Stimulated activated CD8-positive, alpha-beta memory T cell treated with anti-CD3 and anti-CD28 coated beads, Interleukin-4, amount 100 ng/mL, for 1 hour (primary cell): ENCODE results near the gene ASTN2.
"Not testable (repeated sequence)": the region's sequence is repeated elsewhere in the genome, so short reads cannot be mapped to it uniquely, and the experiment has no call there.

Source experiments
- DNase-seq, 2 donors: peaks; one replicate each; pipeline ENCODE4 v3.0.0-alpha.2; 2020; ENCODE audit warnings: low read depth in 2 of 2, low spot score in 1 of 2

ASTN2 gene

DNA sequence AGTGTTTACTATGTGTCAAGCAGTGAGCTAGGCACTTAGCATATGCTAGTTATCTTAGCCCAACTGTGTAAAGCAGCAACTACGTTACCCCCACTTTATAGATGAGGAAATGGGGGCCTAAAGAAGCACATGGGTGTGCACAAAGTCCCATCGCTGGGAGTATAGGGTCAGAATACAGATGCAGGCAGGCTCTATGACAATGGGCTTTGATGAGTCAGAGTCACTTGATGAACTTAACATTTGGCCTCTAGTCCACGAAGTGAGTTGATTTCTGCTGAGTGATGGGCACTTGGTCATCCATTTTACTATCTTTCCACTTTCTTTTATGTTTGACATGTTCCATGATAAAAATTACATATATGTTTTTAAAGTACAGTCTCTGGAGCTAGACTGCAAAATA, 523.4 kb downstream of the ASTN2 start:
- no peak for DNase-seq

DNA sequence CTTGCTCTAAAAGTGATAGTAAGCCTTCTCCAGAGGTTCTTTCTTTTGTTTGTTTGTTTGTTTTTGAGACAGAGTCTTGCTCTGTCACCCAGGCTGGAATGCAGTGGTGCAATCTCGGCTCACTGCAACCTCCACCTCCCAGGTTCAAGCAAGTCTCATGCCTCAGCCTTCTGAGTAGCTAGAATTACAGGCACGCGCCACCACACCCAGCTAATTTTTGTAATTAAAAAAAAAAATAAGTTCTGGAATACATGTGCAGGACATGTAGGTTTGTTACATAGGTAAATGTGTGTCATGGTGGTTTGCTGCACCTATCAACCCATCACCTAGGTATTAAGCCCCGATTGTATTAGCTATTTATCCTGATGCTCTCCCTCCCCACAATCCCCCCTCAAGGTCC, 526.4 kb downstream of the ASTN2 start:
- not testable (repeated sequence) for DNase-seq

DNA sequence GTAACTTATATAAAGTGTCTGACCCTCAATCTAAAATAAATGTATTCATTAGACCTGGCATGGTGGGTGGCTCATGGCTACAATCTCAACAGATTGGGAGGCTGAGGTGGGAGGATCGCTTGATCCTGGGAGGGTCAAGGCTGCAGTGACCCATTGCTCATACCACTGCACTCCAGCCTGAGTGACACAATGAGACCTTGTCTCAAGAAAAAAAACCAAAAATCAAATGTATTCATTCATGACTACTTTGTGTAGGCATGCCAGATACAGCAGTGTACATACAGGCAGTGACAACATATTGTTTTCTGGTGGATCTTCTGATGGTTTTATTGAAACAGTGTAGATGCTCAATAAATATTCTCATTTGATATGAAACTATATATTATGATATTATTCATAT, 526.8 kb downstream of the ASTN2 start:
- DNase-seq: no peak

DNA sequence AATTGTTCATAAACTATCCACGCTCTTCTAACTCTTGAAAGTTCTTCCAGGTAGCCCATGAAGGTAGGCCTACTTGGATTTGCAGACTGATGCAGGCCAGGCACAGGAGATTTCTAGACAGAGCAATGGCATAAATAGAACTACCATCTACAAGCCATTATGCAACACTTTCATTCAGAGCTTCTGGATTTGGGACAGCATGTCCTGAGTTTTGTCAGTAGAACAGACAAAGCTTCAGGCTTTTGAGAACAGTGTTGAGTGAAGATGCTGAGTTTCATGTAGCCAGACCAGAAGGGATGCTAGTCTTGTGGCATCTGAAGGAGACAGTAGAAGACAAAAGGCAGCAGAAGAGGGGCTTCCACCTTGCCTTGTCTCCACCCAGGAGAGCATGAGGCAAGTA, 531.2 kb downstream of the ASTN2 start:
- no peak for DNase-seq

DNA sequence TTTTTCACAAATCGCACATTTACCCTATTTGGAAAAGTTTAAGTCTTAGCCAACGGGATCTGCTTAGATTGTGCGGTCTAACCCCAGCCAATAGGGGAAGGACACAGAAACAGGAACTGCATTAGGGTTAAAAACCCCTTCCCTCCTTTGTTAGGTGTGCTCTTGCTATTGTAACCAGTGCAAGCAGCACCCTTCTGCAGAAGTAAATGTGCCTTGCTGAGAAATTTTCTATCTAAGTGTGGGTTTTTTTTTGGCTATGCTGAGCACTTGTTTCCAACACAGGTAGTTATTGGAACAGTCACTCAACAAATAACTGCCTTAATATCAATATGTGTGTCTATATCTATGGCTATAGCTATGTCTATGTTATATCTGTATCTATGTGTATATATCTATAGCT, 537.8 kb downstream of the ASTN2 start:
- no peak for DNase-seq

DNA sequence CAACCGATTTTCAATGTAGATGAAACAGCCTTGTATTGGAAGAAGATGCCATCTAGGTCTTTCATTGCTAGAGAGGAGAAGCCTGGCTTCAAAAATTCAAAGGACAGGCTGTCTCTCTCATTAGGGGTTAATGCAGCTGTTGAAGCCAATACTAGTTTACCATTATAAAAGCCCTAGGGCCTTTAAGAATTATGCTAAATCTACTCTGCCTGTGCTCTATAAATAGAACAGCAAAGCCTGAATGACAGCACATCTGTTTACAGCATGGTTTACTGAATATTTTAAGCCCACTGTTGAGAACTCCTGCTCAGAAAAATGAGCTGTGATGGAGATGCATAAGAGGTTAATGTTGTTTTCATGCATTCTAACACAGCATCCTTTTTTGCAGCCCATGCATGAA, 539.3 kb downstream of the ASTN2 start:
- no peak for DNase-seq

DNA sequence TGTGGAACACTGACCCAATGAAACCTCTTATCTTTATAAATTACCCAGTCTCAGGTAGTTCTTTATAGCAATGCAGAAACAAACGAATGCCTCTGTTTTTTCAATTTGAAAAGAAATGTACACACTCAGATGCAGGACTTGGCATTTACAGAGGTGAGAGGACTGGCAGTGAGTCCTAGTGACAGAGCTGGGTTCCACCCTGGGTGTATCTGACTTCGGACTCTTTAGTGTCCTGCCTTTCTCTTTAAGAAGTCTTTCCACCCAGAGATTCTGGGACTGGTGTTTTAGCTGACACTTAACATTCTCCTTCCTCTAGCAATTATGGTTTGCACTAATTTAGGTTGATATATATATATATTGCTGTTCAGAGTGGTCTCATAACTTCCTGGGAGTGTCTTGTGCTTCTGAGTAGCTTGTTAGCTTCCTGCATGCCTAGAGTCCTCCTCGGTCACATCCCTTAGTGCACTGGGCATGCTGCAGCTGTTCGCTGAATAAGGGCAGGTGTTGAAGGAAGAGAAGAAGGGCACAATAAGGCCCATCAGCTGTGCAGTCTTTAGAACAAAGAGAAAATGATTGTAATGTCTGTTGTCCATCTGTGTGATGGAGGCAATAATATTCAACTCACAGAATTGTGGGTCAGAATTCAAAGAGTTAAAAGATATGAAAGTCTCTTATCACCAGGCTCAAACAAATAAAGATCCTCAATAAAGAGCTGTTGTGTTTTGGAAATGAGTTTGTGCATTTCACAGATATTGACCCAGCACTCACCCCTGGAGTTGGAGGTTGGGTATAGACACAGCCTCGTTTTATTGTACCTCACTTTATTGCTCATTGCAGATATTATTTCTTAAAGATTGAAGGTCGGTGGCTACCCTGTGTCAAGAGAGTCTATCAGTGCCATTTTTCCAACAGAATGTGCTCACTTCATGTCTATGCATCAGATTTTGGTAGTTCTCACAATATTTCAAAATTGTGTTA, 540.6 kb downstream of the ASTN2 start:
- no peak for DNase-seq

DNA sequence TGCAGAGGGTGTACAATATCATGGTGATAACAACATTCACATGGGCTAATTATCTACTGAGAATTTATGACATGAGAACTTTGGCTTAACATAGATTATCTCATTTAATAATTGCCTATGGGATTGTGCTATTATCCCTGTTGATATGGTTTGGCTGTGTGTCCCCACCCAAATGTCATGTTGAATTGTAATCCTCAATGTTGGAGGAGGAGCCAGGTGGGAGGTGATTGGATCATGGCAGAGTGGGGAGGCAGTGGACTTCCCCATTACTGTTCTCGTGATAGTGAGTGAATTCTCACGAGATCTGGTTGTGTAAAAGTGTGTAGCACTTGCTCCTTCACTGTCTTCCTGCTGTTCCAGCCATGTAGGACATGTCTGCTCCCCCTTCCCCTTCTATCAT, 541.4 kb downstream of the ASTN2 start:
- DNase-seq: no peak

DNA sequence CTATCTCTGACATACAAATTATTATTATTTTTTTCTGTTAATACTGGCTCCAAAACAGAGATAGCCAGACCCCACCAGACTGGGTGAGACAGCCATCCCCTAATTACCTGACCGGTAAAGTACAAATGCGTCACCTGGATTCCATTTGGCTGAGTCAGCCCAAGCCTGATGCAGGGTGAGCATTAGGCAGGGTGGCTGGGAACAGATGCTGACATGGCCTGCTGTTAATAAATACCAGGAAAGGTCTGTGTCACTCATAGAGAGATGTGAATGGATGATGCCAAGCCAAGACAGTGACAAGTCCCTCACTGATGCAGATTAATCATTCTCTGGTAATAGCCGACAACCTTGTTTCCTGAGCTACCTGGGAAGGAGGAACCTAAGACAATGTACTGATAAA, 544.3 kb downstream of the ASTN2 start:
- no peak for DNase-seq

DNA sequence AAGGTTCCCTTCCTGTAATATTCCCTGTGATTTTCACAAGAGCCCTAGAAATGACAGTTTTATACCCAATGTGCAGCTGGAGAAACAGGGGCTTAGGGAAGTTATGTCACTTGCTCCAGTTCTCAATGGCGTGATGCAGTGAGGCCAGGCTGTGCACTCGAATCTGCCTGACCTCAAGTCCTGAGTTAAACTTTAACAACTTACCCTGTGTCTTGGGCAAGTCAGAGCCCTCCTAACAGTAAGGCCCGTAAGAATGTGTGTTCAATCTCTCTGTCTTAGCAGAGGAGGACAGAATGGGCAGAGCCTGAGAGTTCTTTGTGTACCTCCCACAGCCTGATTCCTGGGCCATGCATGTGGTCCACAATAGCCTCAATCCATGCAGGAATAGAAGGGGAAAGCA, 546.7 kb downstream of the ASTN2 start:
- no peak for DNase-seq

DNA sequence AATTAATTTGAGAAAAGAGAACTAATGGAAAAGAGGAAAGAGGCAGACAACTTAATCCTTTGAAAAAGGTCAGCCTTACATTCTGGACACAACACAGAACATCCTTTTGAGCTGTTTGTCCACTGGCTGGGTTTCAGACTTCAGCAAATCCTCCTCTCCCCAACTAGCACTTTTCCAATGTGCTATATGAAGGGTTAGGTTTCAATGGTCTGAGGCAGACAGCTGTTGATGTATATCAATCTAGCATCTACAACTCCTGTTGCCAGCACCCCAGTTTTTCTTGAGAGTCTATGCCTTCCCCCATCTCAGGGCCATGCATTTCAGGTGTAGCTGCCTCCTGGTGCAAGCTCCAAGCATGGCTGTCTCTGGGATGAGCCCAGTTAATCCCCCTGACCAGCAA, 553.5 kb downstream of the ASTN2 start:
- no peak for DNase-seq

DNA sequence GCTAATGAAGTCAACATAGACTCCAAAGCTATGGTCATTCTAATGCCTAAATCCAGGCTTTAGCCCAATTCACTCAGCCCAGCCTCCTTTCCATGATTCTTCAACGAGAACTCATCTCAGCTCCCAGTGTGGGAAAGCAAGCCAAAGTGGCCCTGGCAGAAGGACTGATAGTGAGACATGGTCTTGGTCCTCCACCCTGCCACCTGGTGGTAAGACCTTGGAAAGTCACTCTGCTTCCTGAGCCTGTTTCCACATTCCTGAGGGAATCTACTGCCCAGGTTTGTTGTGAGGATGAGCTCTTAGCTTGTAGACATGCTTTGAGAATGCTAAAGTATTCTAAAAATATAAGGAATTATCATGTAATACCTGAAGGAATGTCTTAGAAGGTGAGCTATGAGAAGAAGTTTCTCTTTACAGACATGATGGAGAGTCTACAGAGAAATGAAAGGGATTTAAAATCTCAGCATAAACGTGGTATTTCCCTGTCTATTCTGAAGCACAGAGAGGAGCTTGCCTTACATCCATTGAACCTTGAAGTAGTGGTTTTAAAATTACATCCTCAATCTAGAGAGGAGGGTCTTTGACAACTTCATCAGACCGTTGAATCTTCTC, 554.2 kb downstream of the ASTN2 start:
- no peak for DNase-seq

DNA sequence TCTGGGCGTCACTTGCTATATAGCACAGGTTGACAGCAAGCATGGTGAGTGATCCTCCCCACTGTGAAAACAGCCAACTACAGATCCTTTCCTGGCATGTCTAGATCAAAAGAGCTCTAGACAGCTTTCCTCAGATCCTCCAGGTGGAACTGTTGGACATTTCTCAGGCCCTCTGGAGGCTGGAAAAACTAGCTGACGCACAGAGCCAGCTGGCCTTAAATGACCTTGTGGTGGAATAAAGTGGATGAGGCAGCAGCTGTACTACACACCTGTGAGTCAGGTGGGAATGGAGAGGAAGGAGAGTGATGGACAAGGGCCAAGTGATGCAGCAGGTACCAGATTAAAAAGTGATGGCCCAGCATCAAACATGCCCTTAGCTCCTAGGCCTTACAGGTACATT, 555.1 kb downstream of the ASTN2 start:
- DNase-seq: no peak

DNA sequence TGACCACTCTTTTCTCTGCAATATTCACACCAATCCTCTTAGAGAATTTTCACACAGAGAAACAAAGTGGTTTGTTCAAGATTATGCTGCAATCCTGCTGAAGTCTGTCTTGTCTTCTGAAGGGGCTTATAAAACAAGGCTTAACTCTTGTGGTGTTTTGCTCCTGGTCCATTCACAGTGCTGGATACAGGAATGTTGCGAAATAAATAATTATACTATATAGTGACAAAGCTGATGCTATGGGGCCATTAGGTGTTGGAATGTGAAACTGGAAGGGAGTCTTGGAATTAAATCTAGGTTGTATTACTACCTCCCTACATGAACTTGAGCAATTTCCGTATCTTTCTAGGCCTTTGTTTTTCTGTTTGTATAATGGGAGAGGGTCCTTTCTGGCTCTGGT, 557.5 kb downstream of the ASTN2 start:
- DNase-seq: no peak

DNA sequence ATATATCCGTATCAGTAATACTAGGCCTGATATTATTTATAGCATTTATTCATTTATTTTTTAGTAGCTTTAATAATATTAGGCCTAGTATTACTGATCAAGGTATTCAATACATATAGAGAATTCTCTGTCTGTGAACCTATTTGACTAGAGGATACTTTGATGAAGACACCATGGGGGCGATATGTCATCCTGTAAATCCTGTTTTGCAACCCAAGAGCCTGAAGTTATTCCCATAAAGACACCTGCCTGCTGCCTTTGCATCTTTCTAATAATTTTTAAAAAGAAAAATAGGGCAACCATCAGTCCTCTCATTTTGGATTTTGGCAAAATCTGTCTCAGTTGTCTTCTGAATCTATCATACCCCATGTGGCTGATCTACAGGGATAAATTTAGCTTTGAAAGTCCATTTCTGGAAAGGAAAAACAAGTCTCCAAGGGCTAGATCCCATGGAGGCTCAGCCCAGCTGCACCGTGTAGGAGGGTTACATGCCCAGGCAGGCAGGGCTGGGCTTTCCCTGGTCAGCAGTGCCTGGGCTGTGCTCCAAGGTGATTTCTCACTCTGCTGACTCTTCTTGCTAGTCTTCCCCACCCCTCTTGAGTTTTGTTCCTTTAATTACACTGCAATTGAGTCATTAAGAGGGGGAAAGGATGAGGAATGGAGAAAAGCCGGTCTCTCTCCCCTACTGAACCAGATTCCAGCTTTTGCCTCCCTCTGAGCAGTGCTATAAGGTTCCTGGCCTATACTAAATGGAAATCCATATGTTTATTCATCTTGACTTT, 558.8 kb downstream of the ASTN2 start:
- DNase-seq: no peak

DNA sequence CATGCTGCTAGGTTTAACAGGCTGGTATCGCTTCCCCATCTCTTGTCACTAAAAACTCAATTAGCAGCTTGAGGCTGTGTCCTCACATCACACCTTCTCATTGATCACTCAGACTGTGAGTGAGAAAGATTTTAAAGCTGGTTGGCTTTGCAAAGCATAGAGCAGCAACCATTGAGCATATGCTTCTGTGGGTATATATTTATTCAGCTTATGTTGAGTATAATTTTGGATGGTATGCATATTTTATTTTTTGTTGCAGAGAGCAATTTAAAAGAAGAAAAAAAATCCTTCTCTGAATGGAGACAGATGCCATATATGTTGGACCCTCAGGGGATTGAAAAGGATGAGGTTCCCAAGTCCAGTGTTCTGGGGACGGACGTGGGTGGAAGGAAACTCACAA, 565.1 kb downstream of the ASTN2 start:
- DNase-seq: no peak

DNA sequence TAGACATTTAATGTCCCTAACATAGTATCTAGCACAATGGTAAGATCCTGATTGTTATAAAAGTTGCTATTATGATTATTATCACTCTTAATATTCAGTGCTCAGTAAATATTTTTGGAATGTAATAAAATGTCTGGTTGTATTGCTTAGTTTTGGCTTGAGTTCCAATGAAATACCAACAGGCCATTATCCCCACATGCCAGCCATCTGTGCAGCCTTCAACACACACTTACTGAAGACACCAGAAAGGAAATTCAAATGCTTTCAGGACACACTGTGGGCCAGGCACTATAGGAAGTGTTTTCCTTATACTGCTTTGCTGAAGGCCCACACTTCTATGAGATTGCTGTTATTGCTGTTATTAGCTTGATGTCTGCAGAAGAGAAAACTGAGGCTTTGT, 570.2 kb downstream of the ASTN2 start:
- no peak for DNase-seq

DNA sequence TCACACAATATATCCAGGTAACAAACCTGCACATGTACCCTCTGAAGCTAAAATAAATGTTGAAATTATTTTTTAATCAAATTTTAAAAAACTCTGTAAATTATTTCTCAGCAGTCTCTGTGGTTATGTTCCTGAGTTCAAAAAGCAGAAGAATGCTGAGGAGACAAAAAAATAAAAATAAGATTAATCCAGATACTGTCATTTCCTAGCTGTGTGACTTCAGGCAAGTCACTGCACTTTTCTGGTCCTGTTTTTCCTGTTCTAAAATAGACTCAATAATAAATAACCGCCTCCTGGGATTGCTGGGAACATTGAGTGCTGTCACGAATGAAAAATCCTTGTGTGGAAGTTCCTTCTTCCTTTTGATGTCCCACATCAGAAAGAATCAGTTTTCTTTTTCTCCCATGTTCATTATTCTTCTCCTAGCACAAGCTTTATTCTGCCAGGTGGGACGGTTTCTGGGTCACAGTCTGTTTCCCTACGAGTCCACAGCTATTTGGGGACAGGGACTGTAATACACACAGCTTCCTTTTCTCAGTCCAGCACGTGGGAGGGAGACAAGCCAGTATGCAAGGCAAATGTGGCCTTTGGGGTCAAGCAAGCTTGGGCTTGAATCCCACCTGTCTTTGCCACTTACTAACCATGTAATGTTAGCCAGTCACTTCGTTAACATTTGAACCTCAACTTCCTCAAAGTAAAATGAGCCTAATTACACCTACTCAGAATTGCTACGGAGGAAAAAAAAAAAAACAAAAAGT, 570.8 kb downstream of the ASTN2 start:
- DNase-seq: no peak

DNA sequence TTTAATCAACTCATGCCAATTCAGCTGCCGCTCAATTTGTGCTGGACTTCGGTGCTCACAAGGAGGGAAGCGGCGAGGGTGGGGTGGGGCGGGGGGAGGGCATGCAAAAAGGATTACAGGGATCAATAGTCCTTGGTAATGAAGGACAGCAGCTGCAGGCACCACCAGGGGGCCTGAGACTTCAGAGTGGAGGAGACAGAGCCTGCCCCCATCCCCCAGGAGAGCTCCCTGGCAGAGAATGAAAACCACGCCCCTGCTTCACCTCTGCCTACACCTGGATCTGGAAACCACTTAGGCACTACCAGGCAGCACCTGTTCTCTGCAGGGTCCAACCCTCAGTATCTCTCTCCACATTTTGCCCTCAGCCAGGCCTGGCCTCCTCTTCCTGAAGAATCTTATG, 572.2 kb downstream of the ASTN2 start:
- no peak for DNase-seq

DNA sequence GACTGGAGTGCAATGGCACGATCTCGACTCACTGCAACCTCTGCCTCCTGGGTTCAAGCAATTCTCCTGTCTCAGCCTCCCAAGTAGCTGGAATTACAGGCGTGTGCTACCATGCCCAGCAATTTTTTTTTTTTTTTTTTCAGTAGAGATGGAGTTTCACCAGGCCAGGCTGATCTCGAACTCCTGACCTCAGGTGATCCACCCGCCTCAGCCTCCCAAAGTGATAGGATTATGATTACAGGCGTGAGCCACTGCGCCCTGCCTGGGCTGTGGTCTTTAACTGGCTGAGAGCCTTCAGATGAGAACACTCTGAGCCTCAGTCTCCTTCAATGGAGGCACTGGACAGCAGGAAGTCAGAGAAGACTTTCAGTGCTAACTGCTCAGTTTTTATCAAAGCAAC, 576.4 kb downstream of the ASTN2 start:
- DNase-seq: not testable (repeated sequence)
